Measurements from ENCODE around the gene CAPN13.

DNA sequence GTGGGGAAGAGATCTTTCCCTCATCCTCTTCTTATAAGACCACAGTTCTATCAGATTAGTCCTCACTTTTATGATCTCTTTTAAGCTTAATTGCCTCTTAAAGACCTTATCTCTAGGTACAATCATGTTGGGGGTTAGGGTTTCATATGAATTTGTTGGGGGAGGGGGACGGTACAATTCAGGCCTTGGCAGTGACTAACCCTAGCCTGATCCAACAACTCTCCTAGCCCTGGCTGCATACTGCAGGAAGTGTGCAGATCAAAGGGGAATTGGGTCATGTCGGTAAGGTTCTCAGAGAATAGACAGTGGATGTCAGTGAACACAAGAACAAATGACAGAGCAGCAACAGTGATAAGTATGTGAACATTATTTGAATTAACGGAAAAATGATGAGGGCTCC lies 16.4 kb downstream of the CAPN13 start:
- TF ChIP-seq CTCF (IDR thresholded peaks at IDR 0.05) = no peak
- TF ChIP-seq POLR2A (IDR thresholded peaks at IDR 0.05) = no peak

Measured in breast epithelium (tissue), 3 donors.